GM12873 (cell line): ENCODE results near the gene IL12RB1.

Experiments
- CTCF ChIP-seq: IDR thresholded peaks from 2 replicates; pipeline ENCODE4 v1.5.1; 2012; ENCODE audit warnings: low read depth, mild to moderate bottlenecking, moderate library complexity, low read length, control low read depth; ENCODE audit not compliant: insufficient read depth; ENCODE audit errors: missing control alignments

IL12RB1 gene

DNA sequence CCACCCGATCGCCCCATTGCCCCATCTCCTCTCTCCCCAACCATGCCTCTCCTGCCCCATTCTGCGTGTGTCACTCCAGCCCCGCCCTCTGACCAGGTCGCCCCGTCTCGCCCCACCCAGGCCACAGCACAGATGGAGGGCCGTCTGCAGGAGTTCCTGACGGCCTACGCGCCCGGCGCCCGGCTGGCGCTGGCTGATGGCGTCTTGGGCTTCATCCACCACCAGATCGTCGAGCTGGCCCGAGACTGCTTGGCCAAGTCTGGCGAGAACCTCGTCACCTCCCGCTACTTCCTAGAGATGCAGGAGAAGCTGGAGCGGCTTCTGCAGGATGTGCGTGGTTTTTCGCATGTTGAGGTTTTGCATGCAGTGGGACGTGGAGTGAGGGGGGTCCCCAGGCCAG lies 37.1 kb upstream of the IL12RB1 start:
- no peak for TF ChIP-seq CTCF

DNA sequence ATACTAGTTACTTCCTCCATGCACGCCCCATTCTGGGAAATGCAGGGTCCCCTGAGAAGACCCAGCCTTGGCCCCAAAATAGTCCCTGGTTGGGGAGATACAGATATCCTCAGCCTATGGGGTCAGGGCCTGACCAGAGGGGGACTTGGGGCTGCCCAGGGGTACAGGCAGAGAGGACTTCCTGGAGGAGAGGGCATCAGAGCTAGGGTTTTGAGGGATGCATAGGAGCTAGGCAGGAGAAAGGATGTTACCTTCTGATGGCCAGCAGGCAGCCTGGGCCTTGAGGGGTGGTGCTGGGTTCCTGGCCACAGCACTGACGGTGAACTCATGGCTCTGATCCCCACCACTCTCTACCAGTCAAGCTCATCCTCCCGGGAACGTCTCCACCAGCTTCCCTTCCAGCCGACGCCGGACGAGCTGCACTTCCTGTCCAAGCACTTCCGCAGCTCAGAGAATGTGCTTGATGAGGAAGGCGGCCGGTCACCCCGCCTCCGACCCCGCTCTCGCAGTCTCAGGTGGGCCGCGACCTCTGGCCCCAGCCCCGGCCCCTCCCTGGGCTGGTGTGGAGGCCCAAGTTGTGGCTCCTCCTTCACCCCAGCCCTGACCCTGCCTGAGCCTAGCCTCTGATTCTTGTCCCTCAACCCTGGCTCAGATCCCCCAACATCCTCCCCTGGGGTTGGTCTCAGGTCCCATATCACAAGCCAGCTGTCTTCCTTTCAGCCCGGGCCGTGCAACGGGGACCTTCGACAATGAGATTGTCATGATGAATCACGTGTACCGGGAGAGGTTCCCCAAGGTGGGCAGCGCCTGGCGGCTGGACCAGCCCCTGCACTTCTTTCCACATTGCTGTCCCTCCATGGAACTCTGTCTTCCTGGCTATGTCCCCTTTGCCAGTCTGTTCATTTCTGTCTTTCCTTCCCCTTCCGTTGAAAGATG lies 36.4 kb upstream of the IL12RB1 start:
- TF ChIP-seq CTCF, result no peak

DNA sequence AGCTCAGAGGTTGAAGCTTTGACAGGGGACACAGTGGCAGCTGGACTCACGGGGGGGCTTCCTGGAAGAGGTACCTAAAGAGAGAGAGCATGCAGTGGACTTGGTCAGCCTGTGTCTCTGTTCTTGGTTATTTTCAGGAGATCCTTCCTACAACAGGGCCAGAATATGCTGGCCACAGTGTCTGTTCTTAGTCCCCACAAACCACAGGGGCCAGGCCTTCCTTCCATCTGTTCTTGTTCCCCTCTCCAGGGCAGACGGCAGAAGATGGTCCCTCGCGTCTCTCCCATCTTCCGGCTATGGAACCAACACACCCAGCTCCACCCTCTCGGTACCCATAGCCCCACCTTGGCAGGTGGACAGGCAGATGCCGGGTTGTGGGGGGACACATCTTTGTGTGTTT lies 35.7 kb upstream of the IL12RB1 start:
- TF ChIP-seq CTCF, result no peak

- no peak for TF ChIP-seq CTCF
Measured at GRCh38 chr19:18121166-18121565, 34.4 kb upstream of the IL12RB1 start.

GRCh38 chr19:18120127-18120526 lies 33.4 kb upstream of the IL12RB1 start:
- TF ChIP-seq CTCF, result no peak

DNA sequence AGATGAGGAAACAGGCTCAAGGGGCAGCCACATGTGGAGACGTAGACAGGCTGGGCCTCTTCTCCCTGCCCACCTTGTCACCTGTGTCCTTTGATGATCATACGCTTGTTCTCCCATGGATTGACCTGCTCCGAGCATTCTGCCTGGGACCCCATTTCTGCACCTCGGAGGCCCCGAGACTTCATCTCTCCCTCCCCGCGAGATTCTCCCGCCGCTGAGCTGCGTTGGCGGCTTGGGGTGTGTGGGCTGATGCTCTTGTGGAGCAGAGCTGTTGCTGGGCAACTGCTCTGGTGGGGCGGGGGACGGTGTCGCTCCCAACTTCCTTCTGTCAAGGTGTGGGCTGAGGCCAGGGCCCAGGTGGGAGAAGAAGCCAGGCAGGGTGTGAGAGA lies 33.0 kb upstream of the IL12RB1 start:
- no peak for TF ChIP-seq CTCF

- no peak for TF ChIP-seq CTCF
Measured at GRCh38 chr19:18119013-18119716, 32.4 kb upstream of the IL12RB1 start.
